CD14-positive monocyte (primary cell): ENCODE data around the gene GPA33. TPM values are rescaled to one million over a fixed set of nuclear protein-coding genes. Genes with fewer than 3 reads are reported as not detected.

Source experiments
- DNase-seq, 3 donors: peaks; one replicate each; pipeline ENCODE4 v3.0.0-alpha.2; 2011 to 2022
- H2AFZ ChIP-seq: 2 replicates; pipeline ENCODE4 v1.6.0; 2012; ENCODE audit warnings: mild to moderate bottlenecking, low read depth, low read length, inconsistent platforms; ENCODE audit not compliant: insufficient read depth, poor library complexity, severe bottlenecking
- H3K27ac ChIP-seq, 2 donors: 1 replicate in 1 of 2; 2 replicates in 1 of 2; pipeline ENCODE4 v1.5.1; 2012 to 2013; ENCODE audit warnings: low read length in 2 of 2, control low read depth in 1 of 2, inconsistent platforms in 1 of 2, low read depth in 1 of 2, mild to moderate bottlenecking in 1 of 2
- H3K27me3 ChIP-seq, 2 donors: one replicate each; pipeline versions ENCODE4 v1.6.0 to v1.6.1; 2011 to 2013; ENCODE audit warnings: low read length in 2 of 2; ENCODE audit not compliant: control insufficient read depth in 2 of 2, insufficient read depth in 2 of 2
- H3K36me3 ChIP-seq, 2 donors: replicated peaks in 1 of 2; 1 replicate in 1 of 2; 2 replicates in 1 of 2; pipeline versions ENCODE4 v1.5.1 to v1.6.1; 2012 to 2013; ENCODE audit warnings: low read length in 2 of 2, control low read depth in 1 of 2, inconsistent platforms in 1 of 2, mild to moderate bottlenecking in 1 of 2; ENCODE audit not compliant: insufficient read depth in 2 of 2, control insufficient read depth in 1 of 2
- H3K4me1 ChIP-seq, 2 donors: 1 replicate in 1 of 2; 2 replicates in 1 of 2; pipeline versions ENCODE4 v1.5.1 to v1.6.1; 2012 to 2013; ENCODE audit warnings: low read length in 2 of 2, control low read depth in 1 of 2, inconsistent platforms in 1 of 2, mild to moderate bottlenecking in 1 of 2, moderate library complexity in 1 of 2; ENCODE audit not compliant: insufficient read depth in 2 of 2, control insufficient read depth in 1 of 2
- H3K4me2 ChIP-seq: replicated peaks from 2 replicates; pipeline ENCODE3; 2012; ENCODE audit warnings: low read length, moderate library complexity, mild to moderate bottlenecking; ENCODE audit not compliant: poor library complexity, severe bottlenecking; ENCODE audit errors: extremely low read depth
- H3K4me3 ChIP-seq, 3 experiments: fragments of 200-600 bp in 1 of 3; sonication (generic) in 1 of 3; replicated peaks in 1 of 3; 1 replicate in 2 of 3; 2 replicates in 1 of 3; pipeline ENCODE4 v1.5.1; 2011 to 2013; ENCODE audit warnings: low read length in 3 of 3, mild to moderate bottlenecking in 3 of 3, control low read depth in 2 of 3, low read depth in 2 of 3, inconsistent platforms in 1 of 3, moderate library complexity in 1 of 3
- H3K79me2 ChIP-seq: 2 replicates; pipeline ENCODE4 v1.6.0; 2012; ENCODE audit warnings: mild to moderate bottlenecking, control low read depth, inconsistent platforms, low read length, moderate library complexity; ENCODE audit not compliant: insufficient read depth
- H3K9ac ChIP-seq: 2 replicates; pipeline ENCODE4 v1.6.0; 2017; ENCODE audit warnings: low read length, mild to moderate bottlenecking; ENCODE audit not compliant: insufficient read depth, poor library complexity, severe bottlenecking
- H3K9me3 ChIP-seq, 2 donors: replicated peaks in 1 of 2; 1 replicate in 1 of 2; 2 replicates in 1 of 2; pipeline versions ENCODE4 v1.5.1 to v1.6.1; 2012 to 2013; ENCODE audit warnings: low read length in 2 of 2, control low read depth in 1 of 2; ENCODE audit not compliant: control insufficient read depth in 1 of 2, insufficient read depth in 1 of 2
- H4K20me1 ChIP-seq: 2 replicates; pipeline ENCODE4 v1.6.0; 2012; ENCODE audit warnings: mild to moderate bottlenecking, low read length, control low read depth, moderate library complexity; ENCODE audit not compliant: insufficient read depth
- H3K27ac Mint-ChIP-seq, 7 donors: one replicate each; pipeline ENCODE4 v1.8.0; 2020; ENCODE audit warnings: mild to moderate bottlenecking in 7 of 7, mixed read lengths in 7 of 7, moderate library complexity in 6 of 7, inconsistent platforms in 2 of 7
- H3K27me3 Mint-ChIP-seq, 3 donors: one replicate each; pipeline ENCODE4 v1.8.0; 2021 to 2022; ENCODE audit warnings: low read depth in 3 of 3, mild to moderate bottlenecking in 3 of 3, mixed read lengths in 3 of 3, moderate library complexity in 3 of 3, inconsistent platforms in 1 of 3
- H3K36me3 Mint-ChIP-seq, 2 donors: one replicate each; pipeline ENCODE4 v1.8.0; 2020; ENCODE audit warnings: mixed read lengths in 2 of 2, inconsistent platforms in 1 of 2, mild to moderate bottlenecking in 1 of 2
- H3K4me1 Mint-ChIP-seq: one replicate; pipeline ENCODE4 v1.8.0; 2020; ENCODE audit warnings: mild to moderate bottlenecking, mixed read lengths
- H3K4me3 Mint-ChIP-seq, 2 donors: one replicate each; pipeline ENCODE4 v1.8.0; 2020; ENCODE audit warnings: mild to moderate bottlenecking in 2 of 2, mixed read lengths in 2 of 2, moderate library complexity in 1 of 2
- H3K9me3 Mint-ChIP-seq, 7 donors: one replicate each; pipeline ENCODE4 v1.8.0; 2020 to 2022; ENCODE audit warnings: mixed read lengths in 7 of 7, mild to moderate bottlenecking in 6 of 7, moderate library complexity in 6 of 7, inconsistent platforms in 2 of 7
- CTCF ChIP-seq: fragments of 200-600 bp; IDR thresholded peaks from one replicate; pipeline ENCODE4 v1.8.0; 2022; ENCODE audit warnings: antibody characterized with exemption, mild to moderate bottlenecking
- WGBS: methylation state at CpG from one replicate; pipeline ENCODE4 v1.1.5; 2013; ENCODE audit warnings: missing lambda C conversion rate; ENCODE audit not compliant: insufficient coverage; 5-methylcytosine and 5-hydroxymethylcytosine counted together
- intact Hi-C, 2 donors: fragments of 100-400 bp; cut with micrococcal nuclease; formaldehyde crosslinking; loops; one replicate each; pipeline versions ENCODE4 v1.15.0 to v1.15.1; 2023
- polyA plus RNA-seq, 3 donors: library from polyadenylated mRNA; depleted of rRNA in 1 of 3; unstranded in 2 of 3; stranded (reverse) in 1 of 3; fragments of 300-500 nt in 2 of 3; fragments of >200 nt in 1 of 3; fragmentation: Illumina TruSeq in 2 of 3; gene quantifications; 1 replicate in 2 of 3; 2 replicates in 1 of 3; pipeline ENCODE4 v1.2.3, GENCODE V29; 2012 to 2021

GPA33 gene
- polyA plus RNA-seq, 3 donors: 0.84 to 1.8 (median 1.8) TPM

- H2AFZ ChIP-seq: no peak overlapping the region
- no peak overlapping the region for H3K27ac ChIP-seq
- WGBS: no CpG with 5 or more reads among the region's 2 CpGs
- Mint-ChIP-seq H3K4me3 (no peak overlapping the region), H3K9me3 (peaks cover 0 to 2% (median 0%) of the 10 kb centered on the region in 7 donors), H3K27me3 (peaks cover 2 to 6% (median 5%) of the 10 kb centered on the region in 3 donors), H3K4me1 (no peaks in the 10 kb centered on the region), H3K36me3 (no peaks in the 10 kb centered on the region), H3K27ac (no peak overlapping the region)
- H3K79me2 ChIP-seq: no peaks in the 10 kb centered on the region
- no peaks in the 10 kb centered on the region for H3K27me3 ChIP-seq
- no peak overlapping the region for H3K4me2 ChIP-seq
- no peaks in the 10 kb centered on the region for H3K36me3 ChIP-seq
- no peaks in the 10 kb centered on the region for H4K20me1 ChIP-seq
- intact Hi-C loops: no loop called here
- no peak for TF ChIP-seq CTCF
- H3K4me3 ChIP-seq: no peak overlapping the region
- no peak overlapping the region for H3K9ac ChIP-seq
- no peaks in the 10 kb centered on the region for H3K4me1 ChIP-seq
- no peaks in the 10 kb centered on the region for H3K9me3 ChIP-seq
- DNase-seq: no peak
Measured at GRCh38 chr1:167136806-167137205, 46.6 kb upstream of the GPA33 start.

GRCh38 chr1:167136191-167136614 is 46.0 kb upstream of the GPA33 start:
- Histone ChIP-seq H4K20me1 (no peaks in the 10 kb centered on the region), H3K4me2 (no peak overlapping the region), H3K9ac (no peak overlapping the region), H3K27me3 (no peaks in the 10 kb centered on the region), H3K36me3 (no peaks in the 10 kb centered on the region), H3K4me1 (no peaks in the 10 kb centered on the region), H3K9me3 (no peaks in the 10 kb centered on the region), H2AFZ (no peak overlapping the region), H3K4me3 (no peak overlapping the region), H3K27ac (no peak overlapping the region), H3K79me2 (no peaks in the 10 kb centered on the region)
- intact Hi-C loops: no loop called here
- H3K9me3 Mint-ChIP-seq: peaks cover 0 to 2% (median 0%) of the 10 kb centered on the region in 7 donors
- H3K4me3 Mint-ChIP-seq: no peak overlapping the region
- no peak for TF ChIP-seq CTCF
- peaks cover 2 to 5% (median 5%) of the 10 kb centered on the region in 3 donors for H3K27me3 Mint-ChIP-seq
- H3K27ac Mint-ChIP-seq: no peak overlapping the region
- no peaks in the 10 kb centered on the region for H3K36me3 Mint-ChIP-seq
- no peaks in the 10 kb centered on the region for H3K4me1 Mint-ChIP-seq
- 17% methylated on average over 1 of the region's 2 CpGs for WGBS
- DNase-seq: no peak
